ENCODE results near the gene KIF1A. TPM values are rescaled to one million over a fixed set of nuclear protein-coding genes. Genes with fewer than 3 reads are reported as not detected.
"Not testable (repeated sequence)": the region's sequence is repeated elsewhere in the genome, so short reads cannot be mapped to it uniquely, and the experiment has no call there.

The KIF1A gene
- total RNA-seq, 8 experiments from 2014 or later: 0.36 to 180 (median 118) TPM

DNA sequence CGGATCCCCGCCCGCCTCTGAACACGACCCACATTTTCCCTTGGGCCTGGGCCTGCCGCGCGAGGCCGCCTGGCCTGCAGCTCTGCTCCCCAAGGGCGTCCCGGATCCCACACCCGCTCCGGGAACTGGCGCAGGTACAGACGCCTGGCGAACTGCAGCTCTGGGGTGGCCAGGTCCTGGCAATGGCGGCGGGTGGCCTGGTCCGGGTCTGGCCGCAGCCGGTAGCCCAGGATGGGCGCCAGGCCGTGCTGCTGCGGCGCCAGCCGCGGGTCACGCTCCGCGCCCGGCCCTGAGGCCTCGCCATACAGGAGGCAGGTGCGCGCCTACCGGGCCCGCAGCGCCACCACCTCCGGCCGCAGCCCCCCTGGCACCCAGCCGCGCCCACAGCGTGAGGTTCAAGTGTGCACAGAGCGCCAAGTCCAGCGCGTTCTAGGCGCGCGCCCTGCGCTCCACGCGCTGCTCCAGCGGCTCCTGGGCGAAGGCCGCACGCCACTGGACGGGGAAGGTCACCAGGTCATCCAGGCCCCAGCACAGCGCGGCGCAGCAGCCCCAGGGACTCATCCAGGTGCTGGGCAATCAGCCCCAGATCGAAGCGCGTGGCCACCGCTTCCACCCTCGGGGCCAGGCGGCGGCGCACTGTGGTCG is 118.8 kb downstream of the KIF1A start:
- no peak for ATAC-seq (replicated peaks in 6 of 8)
- 60 to 85% methylated on average over 2 to 11 of the region's 67 CpGs; no CpG with 5 or more reads in 8 of the 10 experiments for WGBS, 10 experiments
- H3K27ac ChIP-seq: no peak overlapping the region
- in situ Hi-C loops (cut with MboI; ENCODE audit: low pct_unique_long_range_greater_than_20kb in 2 of 9, low sequenced_read_pairs in 9 of 9, unreplicated experiment in 9 of 9): no loop called here
- H3K4me1 ChIP-seq (replicated peaks in 1 of 2): no peaks in the 10 kb centered on the region
- H3K4me3 ChIP-seq: no peak overlapping the region

DNA sequence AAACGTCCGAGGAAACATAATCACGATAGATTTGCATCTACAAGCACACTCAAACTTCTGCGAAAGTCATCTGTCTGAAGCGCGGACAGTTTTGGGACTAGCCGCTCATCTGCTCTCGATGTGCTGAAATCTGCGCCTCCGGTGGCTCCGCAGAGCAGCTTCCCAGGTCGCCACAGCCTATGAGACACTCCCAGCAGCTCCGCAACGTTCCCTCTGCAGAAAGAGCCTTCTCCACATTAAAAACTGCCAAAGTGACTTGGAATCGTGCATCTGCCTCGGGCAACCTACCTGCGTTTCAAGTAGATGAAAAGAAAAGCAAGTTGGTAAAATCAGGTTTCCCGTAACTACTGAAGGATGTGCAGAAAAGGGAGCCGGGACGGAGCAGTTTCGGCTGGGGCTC is 119.4 kb downstream of the KIF1A start:
- H3K27ac ChIP-seq; ATAC-seq (replicated peaks in 6 of 8); in situ Hi-C loops (cut with MboI; ENCODE audit: low pct_unique_long_range_greater_than_20kb in 2 of 9, low sequenced_read_pairs in 9 of 9, unreplicated experiment in 9 of 9); H3K4me3 ChIP-seq; H3K4me1 ChIP-seq (replicated peaks in 1 of 2): not testable (repeated sequence)
- 65 to 95% (median 82%) methylated on average over 4 to 8 of the region's 21 CpGs; no CpG with 5 or more reads in 6 of the 10 experiments for WGBS, 10 experiments

DNA sequence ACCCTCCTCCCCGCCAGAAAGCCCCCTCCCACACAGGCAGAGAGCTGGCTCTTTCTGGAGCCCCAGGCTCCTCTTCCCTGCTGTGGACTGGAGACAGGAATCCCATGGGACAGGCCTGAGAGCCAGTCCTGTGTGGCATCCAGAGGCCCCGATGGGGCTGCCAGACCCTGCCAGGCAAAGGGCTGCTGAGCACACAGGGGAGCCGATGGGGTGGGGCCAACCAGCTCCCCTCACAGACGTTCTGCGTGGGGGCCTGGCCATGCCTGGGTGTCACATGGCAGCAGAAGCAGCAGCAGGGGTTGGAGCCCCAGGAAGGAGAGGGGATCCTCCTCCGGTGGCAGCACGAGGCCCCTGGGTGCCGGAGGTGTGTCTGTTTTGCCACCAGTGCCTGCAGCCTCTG is 120.2 kb downstream of the KIF1A start:
- H3K4me3 ChIP-seq; H3K4me1 ChIP-seq (replicated peaks in 1 of 2); H3K27ac ChIP-seq; in situ Hi-C loops (cut with MboI; ENCODE audit: low pct_unique_long_range_greater_than_20kb in 2 of 9, low sequenced_read_pairs in 9 of 9, unreplicated experiment in 9 of 9): not testable (repeated sequence)
- no CpG with 5 or more reads among the region's 8 CpGs for WGBS, 10 experiments
- peak in 6 of 8 experiments; percentile 6 to 73 (median 67) for ATAC-seq (replicated peaks in 6 of 8)

DNA sequence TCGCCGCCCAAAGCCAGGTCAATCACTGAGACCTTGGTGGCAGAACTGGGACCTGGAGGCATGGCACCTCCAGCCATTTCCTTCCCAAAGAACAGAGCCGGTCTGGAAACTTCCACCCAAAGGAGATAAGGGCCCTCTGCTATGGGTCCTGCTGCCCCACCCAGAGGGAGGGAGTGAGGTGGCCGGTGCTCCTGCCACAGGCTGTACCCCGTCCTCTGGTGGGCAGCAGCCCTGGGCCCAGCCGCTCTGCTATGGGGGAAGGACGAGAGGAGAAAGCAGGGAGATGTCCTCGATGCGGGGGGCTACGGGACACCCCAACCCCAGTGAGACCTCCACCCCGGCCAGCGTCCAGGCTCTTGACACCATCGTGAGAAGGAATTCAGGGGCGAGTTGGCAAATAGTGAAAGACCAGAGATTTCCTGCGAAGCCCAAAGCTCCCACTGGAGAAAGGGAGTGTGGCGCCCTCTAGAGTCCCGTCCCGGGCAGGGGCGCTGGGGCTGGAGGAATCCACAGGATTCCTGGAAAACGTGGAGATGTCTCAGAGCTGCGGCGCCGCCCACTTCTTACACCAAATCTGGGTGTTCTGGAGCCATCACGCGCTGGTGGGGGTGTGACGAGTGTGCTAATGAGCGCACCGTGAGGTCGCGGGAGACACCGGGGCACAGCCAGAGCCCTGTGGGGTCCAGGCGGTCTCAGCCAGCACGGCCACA is 121.0 kb downstream of the KIF1A start:
- in situ Hi-C loops (cut with MboI; ENCODE audit: low pct_unique_long_range_greater_than_20kb in 2 of 9, low sequenced_read_pairs in 9 of 9, unreplicated experiment in 9 of 9); H3K27ac ChIP-seq; H3K4me3 ChIP-seq; H3K4me1 ChIP-seq (replicated peaks in 1 of 2): not testable (repeated sequence)
- WGBS, 10 experiments: no CpG with 5 or more reads among the region's 33 CpGs
- peak; percentile 63 to 92 (median 72) for ATAC-seq (replicated peaks in 6 of 8)

DNA sequence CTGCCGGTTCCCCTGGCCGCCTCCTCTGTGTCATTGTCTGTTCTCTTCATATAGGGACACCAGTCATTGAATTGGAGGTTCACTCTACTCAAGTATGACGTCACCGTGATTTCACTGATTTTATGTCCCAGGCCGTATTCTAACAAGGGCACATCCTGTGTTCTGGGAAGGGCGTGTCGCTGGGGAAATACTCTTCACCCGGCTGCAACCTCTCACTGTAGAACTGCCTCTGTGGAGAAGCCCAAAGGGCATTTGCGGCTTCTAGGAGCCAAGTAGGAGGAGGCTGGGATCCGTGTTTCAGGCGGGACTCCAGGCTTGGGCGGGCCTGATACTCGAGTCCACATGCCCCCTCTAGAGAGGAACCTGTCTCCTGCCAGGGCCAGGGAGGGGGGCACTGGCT is 123.5 kb downstream of the KIF1A start:
- H3K4me1 ChIP-seq (replicated peaks in 1 of 2); H3K27ac ChIP-seq; in situ Hi-C loops (cut with MboI; ENCODE audit: low pct_unique_long_range_greater_than_20kb in 2 of 9, low sequenced_read_pairs in 9 of 9, unreplicated experiment in 9 of 9); H3K4me3 ChIP-seq: not testable (repeated sequence)
- WGBS, 10 experiments: no CpG with 5 or more reads among the region's 13 CpGs
- peak in 4 of 8 experiments; percentile 11 to 31 (median 14) for ATAC-seq (replicated peaks in 6 of 8)

DNA sequence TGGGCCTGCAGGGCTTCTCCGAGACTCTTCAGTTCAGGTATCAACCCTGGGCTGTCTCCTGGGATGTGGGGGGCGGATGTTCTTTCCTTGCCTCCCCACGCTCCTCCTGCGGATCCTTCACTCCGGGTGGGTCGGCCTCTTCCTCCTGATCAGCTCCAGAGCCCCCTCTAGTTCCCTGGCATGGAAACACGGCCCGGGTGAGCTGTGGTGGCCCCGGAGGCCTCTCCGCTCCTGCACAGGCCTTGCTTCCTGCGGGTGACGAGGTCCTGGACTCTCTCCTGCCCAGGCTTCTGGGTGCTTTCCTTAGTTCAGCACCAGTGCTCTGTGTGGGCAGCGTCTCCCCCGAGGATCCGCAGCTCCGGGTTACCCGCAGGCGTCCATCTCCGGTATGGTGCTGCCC is 124.4 kb downstream of the KIF1A start:
- H3K27ac ChIP-seq; H3K4me1 ChIP-seq (replicated peaks in 1 of 2); H3K4me3 ChIP-seq; in situ Hi-C loops (cut with MboI; ENCODE audit: low pct_unique_long_range_greater_than_20kb in 2 of 9, low sequenced_read_pairs in 9 of 9, unreplicated experiment in 9 of 9): not testable (repeated sequence)
- ATAC-seq (replicated peaks in 6 of 8): peak in 1 of 8 experiments; percentile 42
- no CpG with 5 or more reads among the region's 19 CpGs for WGBS, 10 experiments

DNA sequence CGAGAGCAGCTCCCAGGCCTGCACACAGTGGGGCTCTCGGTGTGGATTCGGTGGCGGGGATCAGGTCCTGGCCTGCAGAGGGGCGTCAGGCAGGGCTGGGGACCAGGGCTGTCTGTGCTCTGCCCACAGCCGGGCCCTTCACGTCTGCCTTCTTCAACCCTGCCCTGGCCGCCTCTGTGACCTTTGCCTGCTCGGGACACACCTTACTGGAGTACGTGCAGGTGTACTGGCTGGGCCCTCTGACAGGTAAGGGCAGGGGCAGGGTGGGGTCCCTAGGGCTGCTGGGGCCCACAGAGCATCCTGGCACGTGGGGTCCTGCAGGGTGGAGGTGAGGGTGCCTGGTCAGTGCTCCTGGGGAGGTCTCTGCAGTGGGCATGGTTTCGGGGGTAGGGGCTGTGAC is 125.7 kb downstream of the KIF1A start:
- WGBS, 10 experiments: no CpG with 5 or more reads among the region's 12 CpGs
- ATAC-seq (replicated peaks in 6 of 8); H3K4me3 ChIP-seq; in situ Hi-C loops (cut with MboI; ENCODE audit: low pct_unique_long_range_greater_than_20kb in 2 of 9, low sequenced_read_pairs in 9 of 9, unreplicated experiment in 9 of 9); H3K4me1 ChIP-seq (replicated peaks in 1 of 2); H3K27ac ChIP-seq: not testable (repeated sequence)

DNA sequence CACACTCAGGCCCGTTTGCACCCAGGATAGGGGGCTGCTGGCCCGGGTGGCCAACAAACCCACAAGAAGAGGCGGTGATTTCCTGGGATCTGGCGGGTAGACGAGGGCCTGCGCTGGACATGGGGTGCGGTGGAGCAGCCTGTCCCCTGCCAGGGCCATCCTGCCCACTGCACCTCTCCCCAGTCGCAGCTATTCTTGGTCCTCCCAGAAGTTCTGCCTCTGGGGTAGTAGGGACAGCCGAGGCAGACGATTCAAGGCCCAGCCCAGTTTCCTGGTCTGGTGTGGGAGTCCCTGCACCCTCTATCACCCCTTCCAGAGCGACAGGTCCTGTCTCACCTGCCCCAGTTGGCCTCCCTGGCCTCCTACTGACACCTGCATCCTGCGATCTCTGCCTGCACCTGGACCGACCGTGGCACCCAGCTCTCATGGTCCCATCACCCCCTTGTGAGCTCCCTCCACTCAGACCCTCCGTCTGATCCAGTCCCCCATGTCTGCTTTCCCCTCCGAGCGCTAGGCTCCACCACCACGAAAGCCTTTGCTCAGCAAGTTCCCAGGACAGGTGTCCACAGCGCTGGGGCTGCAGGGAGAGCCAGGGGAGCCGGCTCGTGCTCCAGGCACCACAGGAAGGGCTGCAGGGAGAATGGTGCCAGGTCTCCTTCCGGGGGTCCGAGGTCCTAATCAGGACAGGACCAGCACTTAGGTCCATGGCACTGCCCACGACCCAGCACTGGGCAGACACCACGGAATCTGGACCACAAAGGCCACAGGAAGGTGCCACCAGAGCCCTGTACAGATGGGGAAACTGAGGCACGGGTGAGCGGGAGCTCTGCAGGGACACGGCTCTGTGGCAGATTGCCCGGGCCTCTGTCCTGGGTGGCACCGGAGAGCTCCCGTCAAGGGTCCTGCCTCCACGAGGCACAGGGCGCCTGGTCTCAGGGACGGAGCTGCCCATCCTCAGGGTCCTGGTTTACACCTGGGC is 127.1 kb downstream of the KIF1A start:
- H3K4me1 ChIP-seq (replicated peaks in 1 of 2); H3K4me3 ChIP-seq; H3K27ac ChIP-seq; ATAC-seq (replicated peaks in 6 of 8); in situ Hi-C loops (cut with MboI; ENCODE audit: low pct_unique_long_range_greater_than_20kb in 2 of 9, low sequenced_read_pairs in 9 of 9, unreplicated experiment in 9 of 9): not testable (repeated sequence)
- no CpG with 5 or more reads among the region's 34 CpGs for WGBS, 10 experiments

DNA sequence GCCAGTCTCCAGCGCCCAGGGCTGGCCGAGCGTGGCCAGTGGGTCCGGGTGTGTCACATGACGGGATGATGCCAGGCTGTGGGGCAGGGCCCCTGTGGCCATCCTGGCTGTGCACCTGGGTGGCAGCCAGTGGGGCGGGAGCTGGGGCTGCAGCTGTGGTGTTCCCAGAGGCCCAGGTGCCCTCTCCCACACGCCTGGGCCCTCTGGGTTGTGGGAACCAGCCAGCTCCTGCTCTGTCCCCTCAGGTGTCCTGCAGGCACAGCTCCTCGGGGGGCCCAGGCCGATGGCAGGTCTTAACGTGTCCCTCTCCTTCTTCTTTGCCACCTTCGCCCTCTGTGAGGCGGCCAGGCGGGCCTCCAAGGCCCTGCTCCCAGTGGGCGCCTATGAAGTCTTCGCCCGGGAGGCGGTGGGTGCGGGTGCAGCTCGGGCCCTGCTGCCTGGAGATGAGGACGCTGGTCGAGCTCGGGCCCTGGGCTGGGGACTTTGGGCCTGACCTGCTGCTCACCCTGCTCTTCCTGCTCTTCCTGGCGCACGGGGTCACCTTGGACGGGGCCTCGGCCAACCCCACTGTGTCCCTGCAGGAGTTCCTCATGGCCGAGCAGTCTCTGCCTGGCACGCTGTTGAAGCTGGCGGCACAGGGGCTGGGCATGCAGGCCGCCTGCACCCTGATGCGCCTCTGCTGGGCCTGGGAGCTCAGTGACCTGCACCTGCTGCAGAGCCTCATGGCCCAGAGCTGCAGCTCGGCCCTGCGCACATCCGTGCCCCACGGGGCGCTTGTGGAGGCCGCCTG is 128.2 kb downstream of the KIF1A start, which contains the start of gene AQP12A:
Gene AQP12A, plus strand, starts transcription at position 236 of the 790 bp plus-strand sequence. Its CDS starts 48 bp downstream, at position 284.
- WGBS, 10 experiments: no CpG with 5 or more reads among the region's 37 CpGs
- H3K4me3 ChIP-seq; in situ Hi-C loops (cut with MboI; ENCODE audit: low pct_unique_long_range_greater_than_20kb in 2 of 9, low sequenced_read_pairs in 9 of 9, unreplicated experiment in 9 of 9); H3K4me1 ChIP-seq (replicated peaks in 1 of 2); H3K27ac ChIP-seq; ATAC-seq (replicated peaks in 6 of 8): not testable (repeated sequence)

DNA sequence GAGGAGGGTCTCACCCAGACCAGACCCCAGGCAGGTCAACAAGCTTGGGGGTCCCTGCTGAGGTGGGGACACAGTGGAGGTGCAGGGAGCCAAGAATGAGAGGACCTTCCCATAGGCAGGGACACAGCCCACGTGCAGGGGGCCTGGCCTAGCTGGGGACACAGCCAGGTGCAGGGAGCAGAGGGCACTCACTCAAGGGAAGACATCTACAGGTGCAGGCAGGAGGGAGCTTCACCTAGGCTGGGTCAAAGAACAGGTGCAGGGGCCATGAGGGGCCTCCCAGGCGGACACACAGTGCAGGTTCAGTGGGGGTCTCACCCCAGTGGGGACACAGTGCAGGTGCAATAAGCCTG is 129.0 kb downstream of the KIF1A start:
- H3K4me3 ChIP-seq; ATAC-seq (replicated peaks in 6 of 8); H3K27ac ChIP-seq; H3K4me1 ChIP-seq (replicated peaks in 1 of 2); in situ Hi-C loops (cut with MboI; ENCODE audit: low pct_unique_long_range_greater_than_20kb in 2 of 9, low sequenced_read_pairs in 9 of 9, unreplicated experiment in 9 of 9): not testable (repeated sequence)
- WGBS, 10 experiments: no CpG with 5 or more reads among the region's 2 CpGs

DNA sequence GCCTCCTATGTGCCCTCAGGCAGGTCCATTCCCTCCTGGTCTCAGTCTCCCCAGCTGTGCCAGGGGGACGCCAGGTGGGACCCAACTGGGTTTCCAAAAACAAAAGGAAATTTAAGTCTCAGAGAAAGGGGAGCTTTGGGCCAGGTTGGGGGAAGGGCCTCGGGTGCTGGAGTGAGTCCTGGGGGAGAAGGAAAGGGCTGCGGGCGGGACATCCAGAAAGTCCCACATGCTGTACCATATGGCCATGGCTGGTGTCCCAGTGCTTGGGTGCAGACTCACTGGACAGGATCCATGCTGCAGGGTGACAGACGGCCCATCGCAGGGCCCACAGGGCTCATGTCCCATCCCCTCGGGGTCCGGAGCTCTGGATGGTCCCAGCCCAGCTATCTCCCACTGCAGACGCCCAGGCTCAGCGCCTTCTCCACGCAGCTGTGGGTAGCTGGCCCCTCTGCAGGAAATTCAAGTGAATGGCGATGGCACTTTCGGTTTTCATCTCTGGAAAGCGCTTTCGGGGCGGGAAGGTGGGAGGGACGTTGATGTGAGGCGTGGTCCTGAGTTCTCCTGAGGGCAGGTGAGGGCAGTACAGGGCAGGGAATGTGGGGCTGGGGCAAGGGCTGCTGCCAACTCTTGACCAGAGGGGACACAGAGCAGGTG is 129.5 kb downstream of the KIF1A start:
- 0 to 60% methylated on average over 1 of the region's 18 CpGs; no CpG with 5 or more reads in 8 of the 10 experiments for WGBS, 10 experiments
- ATAC-seq (replicated peaks in 6 of 8); in situ Hi-C loops (cut with MboI; ENCODE audit: low pct_unique_long_range_greater_than_20kb in 2 of 9, low sequenced_read_pairs in 9 of 9, unreplicated experiment in 9 of 9); H3K4me3 ChIP-seq; H3K4me1 ChIP-seq (replicated peaks in 1 of 2); H3K27ac ChIP-seq: not testable (repeated sequence)

DNA sequence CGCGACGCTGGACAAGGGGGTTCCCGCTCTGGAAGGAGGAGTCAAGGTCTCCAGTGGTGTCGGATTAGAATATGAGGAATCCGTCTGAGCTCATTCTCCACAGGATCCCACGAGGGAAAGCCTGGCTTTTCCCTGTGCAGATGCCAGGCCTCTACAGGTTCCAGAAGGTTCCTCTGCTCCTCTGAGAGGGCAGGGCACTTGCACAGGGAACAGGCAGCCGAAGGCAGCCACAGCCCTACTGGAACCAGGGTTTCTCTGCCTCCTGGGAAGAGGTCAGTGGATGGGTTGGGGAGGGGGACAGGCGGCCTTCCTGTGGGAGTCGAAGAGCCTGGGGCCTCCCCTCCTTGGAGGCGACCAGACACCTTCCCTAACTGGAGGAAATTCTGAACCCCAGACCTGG is 130.0 kb downstream of the KIF1A start:
- Histone ChIP-seq H3K27ac (no peak overlapping the region), H3K4me3 (no peak overlapping the region), H3K4me1 (replicated peaks in 1 of 2) (no peaks in the 10 kb centered on the region)
- ATAC-seq (replicated peaks in 6 of 8): no peak
- WGBS, 10 experiments: 20 to 51% methylated on average over 1 to 3 of the region's 11 CpGs; no CpG with 5 or more reads in 8 of the 10 experiments
- in situ Hi-C loops (cut with MboI; ENCODE audit: low pct_unique_long_range_greater_than_20kb in 2 of 9, low sequenced_read_pairs in 9 of 9, unreplicated experiment in 9 of 9): no loop called here
